Thyroid gland (tissue), 4 donors: ENCODE results near the gene THAP3.

Source experiments
- POLR2A ChIP-seq, 2 donors: fragments of 450-650 bp; IDR thresholded peaks; one replicate each; pipeline ENCODE4 v1.6.1; 2017; ENCODE audit warnings: antibody characterized with exemption in 2 of 2, mild to moderate bottlenecking in 2 of 2, moderate library complexity in 1 of 2
- TF ChIP-seq, protein P1 (sequence below), 6 experiments: fragments of 200-600 bp in 3 of 6; fragments of 450-650 bp in 3 of 6; sonication (generic) in 3 of 6; IDR thresholded peaks; one replicate each; pipeline ENCODE4 v1.5.1; 2016 to 2019; ENCODE audit warnings: antibody characterized with exemption in 6 of 6, mild to moderate bottlenecking in 2 of 6, inconsistent platforms in 1 of 6, moderate library complexity in 1 of 6

DNA sequence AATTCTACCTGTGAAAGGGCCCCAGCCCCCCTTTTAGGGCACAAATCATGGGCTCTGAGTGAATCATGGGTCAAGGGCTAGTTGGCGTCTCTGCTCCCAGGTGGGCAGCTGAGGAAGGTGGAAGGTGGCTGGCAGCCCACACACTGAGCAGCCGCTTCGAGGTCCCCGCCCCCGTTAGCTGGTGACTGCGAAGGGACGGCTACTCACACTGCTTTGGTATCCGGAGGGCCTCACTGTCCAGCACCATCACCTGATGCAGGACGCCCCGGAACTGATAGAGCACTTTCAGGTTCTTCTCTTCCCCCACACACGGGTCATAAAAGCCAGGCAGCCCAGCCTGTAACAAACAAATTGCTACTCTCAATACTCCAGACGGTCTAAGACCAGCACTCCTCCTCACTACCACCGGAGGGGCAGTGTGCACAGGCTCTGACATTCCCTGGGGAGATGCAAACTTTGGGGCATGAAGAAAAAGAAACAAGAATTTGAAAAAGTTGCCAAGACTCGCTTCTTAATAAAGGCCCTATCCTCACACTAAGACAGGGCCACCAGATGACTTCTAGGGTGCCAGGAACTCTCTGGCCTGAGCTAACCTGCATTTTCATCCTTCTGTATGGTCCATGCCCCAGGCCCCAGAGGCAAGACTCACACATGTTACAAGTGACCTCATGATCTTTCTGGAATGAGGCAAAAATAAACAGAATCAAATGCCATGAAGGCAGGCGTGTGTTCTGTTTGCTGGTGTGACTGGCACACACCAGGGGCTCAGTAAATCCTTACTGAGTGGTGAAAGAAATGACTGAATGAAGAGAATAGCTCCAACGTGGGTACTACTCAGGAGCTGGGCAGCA is 11.5 kb downstream of the THAP3 start:
- TF ChIP-seq, protein P1, sequence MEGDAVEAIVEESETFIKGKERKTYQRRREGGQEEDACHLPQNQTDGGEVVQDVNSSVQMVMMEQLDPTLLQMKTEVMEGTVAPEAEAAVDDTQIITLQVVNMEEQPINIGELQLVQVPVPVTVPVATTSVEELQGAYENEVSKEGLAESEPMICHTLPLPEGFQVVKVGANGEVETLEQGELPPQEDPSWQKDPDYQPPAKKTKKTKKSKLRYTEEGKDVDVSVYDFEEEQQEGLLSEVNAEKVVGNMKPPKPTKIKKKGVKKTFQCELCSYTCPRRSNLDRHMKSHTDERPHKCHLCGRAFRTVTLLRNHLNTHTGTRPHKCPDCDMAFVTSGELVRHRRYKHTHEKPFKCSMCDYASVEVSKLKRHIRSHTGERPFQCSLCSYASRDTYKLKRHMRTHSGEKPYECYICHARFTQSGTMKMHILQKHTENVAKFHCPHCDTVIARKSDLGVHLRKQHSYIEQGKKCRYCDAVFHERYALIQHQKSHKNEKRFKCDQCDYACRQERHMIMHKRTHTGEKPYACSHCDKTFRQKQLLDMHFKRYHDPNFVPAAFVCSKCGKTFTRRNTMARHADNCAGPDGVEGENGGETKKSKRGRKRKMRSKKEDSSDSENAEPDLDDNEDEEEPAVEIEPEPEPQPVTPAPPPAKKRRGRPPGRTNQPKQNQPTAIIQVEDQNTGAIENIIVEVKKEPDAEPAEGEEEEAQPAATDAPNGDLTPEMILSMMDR (IDR thresholded peaks at IDR 0.05): no peak
- TF ChIP-seq POLR2A (IDR thresholded peaks at IDR 0.05): peak in 1 of 2 donors; percentile 16
